Glomerular visceral epithelial cell (primary cell): ENCODE measurements around the gene KIRREL3.

Source experiments
- DNase-seq: peaks from one replicate; pipeline ENCODE4 v3.0.0-alpha.2; 2016; ENCODE audit errors: extremely low spot score

KIRREL3 gene

GRCh38 chr11:126669416-126669815 lies 331.2 kb downstream of the KIRREL3 start:
- DNase-seq, result peak; percentile 27

DNA sequence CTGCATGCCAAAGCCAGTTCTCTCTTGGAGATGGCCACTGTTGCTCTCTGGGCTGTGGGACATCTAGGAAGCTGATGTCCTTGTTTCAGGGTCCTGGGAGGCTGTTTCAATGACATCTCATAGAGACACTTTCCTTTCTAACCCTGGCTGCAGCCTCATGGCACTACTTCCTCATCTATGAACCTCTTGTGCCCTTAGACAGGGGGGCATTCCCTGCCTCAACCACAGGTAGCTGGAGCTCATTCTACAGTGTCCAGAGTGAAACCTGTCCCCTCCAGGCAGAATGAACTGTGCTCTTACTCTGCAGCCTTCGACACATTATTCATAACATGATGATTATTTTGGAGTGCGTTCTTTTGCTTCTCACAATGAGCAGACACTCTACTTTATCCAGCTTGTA lies 335.9 kb downstream of the KIRREL3 start:
- DNase-seq, result no peak

DNA sequence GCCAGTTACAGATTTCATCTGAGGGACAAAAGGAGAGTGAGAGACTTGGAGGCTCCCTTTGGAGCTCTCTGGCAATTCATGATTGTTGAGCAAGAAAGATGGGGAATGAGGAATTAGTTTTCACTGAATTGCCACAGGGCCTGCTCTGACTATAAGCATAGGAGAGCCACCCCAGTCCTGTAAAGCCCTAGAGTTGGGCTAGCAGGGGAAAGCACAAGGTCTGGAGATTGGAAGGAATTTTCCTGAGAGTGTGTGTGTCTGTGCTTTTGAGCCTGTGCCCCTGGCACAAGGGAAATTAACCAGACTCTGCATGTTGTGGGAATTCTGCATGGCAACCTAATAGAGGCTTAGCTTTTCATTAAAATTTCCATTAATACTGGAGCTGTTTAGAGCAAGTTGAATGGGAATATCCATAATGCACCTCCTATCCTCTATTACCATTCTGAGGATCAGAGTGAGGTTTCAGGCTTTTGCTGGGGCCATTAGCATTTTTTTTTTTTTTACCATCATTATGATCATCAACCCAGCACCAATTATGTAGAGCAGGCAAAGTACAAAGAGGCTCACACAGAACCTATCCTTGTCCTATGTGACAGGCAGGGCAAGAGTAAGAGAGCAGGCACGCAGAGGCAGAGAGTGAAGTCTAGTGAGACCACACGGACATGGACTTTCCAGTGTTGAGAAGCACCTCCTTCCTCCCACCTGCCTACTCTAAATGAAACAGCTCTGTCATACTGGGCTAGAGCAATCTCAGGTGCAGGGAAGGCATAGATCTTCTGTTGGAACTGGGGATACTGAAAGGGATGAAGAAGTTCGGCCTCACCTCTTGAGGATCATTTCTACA lies 336.6 kb downstream of the KIRREL3 start:
- DNase-seq, result no peak

DNA sequence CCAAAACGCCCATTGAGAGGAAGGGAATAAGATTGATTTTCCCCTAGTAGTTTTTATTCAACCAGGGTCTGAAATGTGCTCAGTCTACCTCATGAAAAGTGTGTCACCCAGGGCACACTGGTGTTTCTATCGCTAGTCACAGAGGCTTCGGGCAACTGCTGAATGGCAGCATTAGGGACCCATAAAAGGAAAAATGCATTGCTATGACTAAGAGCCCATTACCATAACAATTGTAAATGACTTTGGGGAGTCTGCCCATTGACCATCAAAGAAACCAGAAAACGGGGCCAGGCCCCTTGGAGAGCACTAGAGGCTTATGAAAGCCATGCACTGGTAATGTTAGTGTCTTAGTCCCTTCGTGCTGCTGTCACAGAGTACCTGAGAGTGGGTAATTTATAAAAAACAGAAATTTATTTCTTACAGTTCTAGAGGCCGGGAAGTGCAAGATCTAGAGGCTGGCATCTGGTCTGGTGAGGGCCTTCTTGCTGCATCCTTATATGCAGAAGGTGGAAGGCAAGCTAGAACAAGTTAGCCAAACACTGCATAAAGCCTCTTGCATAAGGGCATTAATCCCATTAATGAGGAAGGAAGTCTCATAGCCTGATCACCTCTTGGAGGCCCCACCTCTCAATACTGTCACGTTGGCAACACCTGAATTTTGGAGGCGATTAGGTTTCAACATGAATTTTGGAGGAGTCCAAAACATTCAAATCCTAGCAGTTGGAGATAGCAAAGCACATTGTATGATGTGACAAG lies 338.4 kb downstream of the KIRREL3 start:
- no peak for DNase-seq

DNA sequence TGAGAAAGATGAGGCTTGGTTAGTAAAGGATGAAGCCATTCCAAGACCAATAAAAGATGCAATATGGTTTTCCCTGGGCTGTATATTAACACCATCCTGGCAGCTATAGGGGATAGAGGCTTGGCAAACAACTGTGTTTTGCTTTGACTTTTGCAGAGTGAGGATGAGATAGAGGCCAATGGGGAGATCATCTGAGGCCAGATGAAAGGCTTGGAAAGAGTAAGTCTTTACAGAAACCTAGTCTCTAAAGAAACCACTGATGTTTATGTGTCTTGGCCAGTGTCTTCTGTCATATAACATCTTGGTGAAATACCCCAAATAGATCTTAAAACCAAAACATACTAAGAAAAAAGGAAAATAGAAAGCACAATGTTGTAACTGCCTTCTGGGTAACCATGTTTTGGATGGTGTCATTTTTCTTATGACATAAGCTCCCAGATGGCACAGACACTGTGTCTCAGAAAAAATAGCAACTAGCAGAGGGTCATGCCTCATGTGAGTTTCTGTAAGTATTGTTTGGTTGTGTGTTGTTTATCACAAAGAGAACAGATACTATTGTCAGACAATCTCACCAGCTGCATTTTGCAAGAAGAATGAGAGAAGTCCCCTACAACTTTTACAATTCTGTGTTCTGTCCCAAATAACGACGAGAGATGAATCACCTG lies 339.7 kb downstream of the KIRREL3 start:
- DNase-seq, result no peak

- no peak for DNase-seq
Observed at GRCh38 chr11:126660321-126660720, 340.2 kb downstream of the KIRREL3 start.

GRCh38 chr11:126658306-126659056 lies 342.1 kb downstream of the KIRREL3 start:
- DNase-seq, result no peak

- DNase-seq, result no peak
Observed at GRCh38 chr11:126655807-126656128, 344.8 kb downstream of the KIRREL3 start.

DNA sequence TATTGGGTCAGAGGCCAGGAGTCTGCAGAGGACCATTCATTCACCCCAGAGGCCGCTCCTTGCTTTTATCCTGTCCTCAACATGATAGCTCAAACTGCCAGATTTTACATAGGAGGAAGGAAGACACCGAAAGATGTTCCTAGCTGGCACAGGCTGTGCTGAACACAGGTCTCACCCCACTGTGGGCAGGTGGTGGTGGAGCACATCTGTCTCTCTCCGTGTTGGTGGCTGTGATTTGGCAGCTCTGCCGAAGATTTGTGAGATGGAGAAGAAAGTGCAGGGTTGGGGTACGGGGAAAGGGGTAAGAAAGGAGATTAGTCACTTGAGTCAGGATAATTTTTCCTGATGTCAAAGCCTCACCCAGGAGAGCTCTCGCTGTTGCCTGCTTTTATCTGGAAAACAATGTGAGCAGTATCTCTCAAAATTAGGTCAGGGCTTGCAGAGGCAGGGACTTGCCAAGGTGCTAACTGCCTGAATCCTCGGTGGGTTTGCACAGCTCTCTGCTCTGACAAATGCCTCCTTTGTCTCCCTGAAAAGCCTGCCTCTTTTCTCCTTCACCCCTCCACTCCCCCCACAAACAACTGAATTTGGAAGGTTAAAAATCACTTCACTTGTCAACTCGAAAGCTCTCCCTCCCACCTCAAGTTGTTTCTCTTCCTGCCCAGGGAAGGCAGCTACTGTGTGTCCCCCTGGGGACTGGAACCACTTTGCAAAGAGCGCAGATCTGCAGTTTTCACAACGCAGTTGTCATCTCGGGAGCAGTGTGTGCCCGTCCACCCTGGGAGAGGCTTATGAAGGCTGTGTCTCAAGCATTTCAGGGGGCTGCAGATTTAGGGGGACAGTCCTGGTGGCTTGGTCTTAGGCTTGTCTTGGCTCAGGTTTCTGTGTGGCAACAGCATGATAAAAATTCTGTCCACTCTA lies 345.4 kb downstream of the KIRREL3 start:
- no peak for DNase-seq

GRCh38 chr11:126653040-126653439 lies 347.5 kb downstream of the KIRREL3 start:
- DNase-seq, result no peak

DNA sequence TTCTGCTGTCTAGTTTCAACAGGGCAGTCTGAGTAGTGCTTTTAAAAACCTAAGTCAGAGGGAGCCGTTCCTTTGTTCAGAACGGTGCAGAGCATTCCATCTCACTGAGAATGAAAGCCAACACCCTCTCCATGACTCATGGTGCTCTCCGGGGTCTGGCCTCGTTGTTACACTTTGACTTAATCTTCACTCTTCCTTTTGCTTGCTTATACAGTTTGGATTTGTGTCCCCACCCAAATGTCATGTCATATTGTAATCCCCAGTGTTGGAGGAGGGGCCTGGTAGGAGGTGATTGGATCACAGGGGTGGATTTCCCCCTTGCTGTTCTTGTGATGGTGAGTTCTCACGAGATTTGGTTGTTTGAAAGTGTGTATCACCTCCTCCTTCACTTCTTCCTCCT lies 352.8 kb downstream of the KIRREL3 start:
- peak; percentile 59 for DNase-seq

- DNase-seq, result peak; percentile 11
Observed at GRCh38 chr11:126646701-126647557, 353.6 kb downstream of the KIRREL3 start.

- peak; percentile 11 for DNase-seq
Observed at GRCh38 chr11:126645186-126645585, 355.4 kb downstream of the KIRREL3 start.

DNA sequence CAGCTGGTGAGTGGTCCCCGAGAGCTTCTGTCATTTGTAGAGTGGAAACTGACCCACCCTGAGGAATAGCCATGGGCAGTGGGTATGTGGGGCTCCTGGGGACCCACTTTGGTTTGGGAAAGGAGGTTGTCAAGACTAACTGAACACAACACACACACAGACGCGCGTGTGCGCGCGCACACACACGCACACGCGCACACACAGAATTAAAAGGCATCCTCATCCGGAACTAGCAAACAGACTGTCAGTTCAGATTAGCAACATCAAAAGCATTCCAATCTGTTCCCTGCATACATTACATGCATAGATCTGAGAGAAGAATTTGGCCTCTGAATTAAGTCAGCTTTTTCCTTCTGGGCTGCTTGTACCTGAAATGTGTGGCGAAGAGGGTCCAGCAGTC lies 360.4 kb downstream of the KIRREL3 start:
- DNase-seq, result no peak

- DNase-seq, result no peak
Observed at GRCh38 chr11:126639692-126640091, 360.9 kb downstream of the KIRREL3 start.

DNA sequence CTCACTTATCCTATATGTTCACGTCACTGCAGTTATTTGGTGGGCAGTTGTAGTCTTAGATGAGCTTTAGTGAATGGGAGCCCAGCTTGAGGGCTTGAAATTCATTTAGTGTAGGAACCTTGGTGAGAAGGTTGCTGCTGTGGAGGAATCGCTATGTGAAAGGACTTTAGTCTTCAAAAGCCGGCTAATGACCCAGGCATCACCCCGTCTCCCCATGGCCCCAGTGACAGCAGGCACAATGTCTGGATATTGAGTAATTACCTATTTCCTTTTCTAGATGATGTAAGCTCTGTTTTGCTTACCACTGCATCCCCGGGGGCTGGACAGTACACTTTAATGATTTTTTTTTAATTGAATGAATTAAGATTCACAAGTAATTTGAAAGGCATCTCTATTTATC lies 361.9 kb downstream of the KIRREL3 start:
- DNase-seq, result no peak

DNA sequence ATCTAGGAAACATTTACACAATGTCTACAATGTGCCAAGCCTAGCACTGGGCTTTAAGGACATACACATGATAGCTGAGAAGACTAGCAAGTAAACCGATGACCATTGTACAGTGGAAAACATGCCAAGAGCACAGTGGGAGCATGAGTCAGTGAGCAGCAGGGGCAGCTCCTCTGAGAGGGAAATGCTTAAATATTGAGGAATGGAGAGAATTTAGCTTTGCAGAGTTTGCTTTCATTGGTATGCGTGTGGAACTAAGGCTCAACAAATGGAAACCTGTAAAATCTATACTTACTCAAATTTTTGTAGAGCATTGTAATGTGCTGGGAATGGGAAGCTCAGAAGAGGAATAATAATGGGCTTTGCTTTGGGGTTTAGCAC lies 362.8 kb downstream of the KIRREL3 start:
- DNase-seq, result no peak

DNA sequence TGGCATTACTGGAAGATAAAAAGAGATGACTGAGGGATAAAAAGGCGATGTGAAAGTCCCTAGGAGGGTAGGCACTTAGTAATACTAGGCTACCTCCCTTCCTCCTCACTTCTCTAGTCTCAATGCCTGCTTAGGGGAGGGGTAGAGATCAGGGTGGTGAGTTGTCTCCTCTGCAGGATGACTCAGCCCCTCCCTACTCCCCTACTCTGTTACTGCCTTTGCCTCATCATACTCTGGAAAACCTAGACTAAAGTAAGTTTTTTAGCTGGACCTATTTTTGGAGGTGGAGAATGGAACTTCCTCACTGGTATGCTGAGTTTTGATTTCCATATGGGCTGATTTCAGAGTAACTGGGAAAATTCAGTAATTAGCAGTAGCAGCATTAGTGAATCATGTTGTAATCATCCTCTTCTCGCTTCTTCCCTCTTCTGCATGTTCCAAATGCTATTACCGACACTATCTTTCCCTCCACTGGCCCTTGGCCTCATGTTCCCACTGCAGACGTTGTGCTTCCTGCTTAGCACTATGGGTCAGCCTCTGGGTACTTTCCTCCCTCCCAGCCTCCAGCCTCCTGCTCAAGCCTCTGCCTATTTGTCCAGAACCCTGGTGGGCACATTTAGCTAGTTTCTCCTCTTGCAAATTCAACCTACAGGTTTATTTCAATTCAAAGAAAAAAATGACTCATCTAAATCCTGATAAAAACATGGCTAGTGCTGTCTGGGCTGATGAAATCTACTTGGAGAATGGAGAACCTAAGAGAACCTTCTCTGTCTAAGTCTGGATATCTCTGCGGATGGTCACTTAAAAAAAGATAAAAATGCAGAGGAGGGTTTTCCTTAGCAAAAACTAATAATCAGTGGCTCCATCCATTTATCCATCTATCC lies 363.4 kb downstream of the KIRREL3 start:
- peak; percentile 49 for DNase-seq

DNA sequence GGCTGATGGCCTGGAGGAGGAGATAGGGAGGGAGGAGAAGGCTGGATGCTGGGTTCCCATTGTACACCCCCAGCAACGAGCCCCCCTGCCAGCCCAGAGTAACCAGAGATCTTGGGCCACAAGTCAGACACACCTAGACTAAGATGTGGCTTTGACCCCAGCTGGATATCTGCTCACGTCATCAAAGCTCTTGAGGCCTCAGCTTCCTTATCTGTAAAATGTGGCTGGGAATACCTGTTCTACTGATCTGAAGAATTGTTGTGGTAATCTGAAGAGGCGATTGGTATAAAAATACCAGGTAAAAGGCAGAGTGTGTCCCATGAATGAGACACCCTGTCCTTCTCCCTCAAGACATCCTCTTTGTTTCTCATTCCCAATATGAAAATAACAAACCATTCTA lies 365.1 kb downstream of the KIRREL3 start:
- DNase-seq, result no peak
